ENCODE results near the gene ADNP2.

Gene ADNP2

DNA sequence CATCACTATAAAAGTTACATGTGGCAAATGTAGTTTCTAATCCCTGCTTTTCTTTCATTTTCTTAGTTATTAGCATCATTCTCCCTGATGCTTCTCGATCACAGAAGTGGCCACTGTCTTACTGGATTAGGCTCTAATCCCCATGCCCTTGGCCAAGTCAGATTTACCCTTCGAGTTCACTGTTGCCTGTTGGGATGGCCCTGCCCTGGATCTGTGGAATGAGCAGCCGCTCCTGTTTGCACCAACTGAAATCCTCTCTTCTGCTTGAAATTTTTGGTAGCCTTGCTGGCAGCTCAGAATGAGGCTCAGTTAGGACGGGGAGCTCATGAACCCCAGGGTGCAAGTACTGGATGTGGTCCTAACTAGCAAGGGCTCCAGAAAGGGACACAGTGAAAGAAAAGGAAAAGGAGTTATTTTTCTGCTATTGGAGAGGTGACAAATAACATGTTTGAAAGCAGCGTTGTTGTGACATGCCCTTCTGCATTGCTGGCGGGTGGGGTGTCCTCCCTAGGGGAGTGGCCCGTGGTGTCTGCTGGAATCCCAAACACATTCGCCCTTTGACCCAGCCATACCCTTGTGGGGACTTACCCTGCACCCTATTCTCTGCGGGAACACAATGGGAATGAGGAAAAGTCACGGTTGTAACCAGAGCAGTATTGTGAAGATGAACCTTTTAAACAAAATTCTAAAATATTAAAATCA lies 40.3 kb upstream of the ADNP2 start:
- no peak for ATAC-seq
- TF ChIP-seq CSDC2 (CRISPR knock-in tag; IDR thresholded peaks at IDR 0.05) (no peak), CSRNP3 (CRISPR knock-in tag; IDR thresholded peaks at IDR 0.05) (no peak), OSR1 (CRISPR knock-in tag; IDR thresholded peaks at IDR 0.05) (no peak), RARB (CRISPR knock-in tag; IDR thresholded peaks at IDR 0.05) (no peak), ZNF565 (CRISPR knock-in tag; conservative IDR thresholded peaks at IDR 0.05; ENCODE audit: low read depth) (no peak), TOX (CRISPR knock-in tag; IDR thresholded peaks at IDR 0.05; ENCODE audit: borderline replicate concordance) (no peak), BACH2 (CRISPR knock-in tag; IDR thresholded peaks at IDR 0.05; ENCODE audit: borderline replicate concordance) (no peak), ESRRG (CRISPR knock-in tag; IDR thresholded peaks at IDR 0.05) (no peak), ZC3H10 (CRISPR knock-in tag; IDR thresholded peaks at IDR 0.05) (no peak), PPARA (CRISPR knock-in tag; IDR thresholded peaks at IDR 0.05; ENCODE audit: borderline replicate concordance) (no peak), ZFP3 (CRISPR knock-in tag; IDR thresholded peaks at IDR 0.05) (no peak), SNAI2 (CRISPR knock-in tag; IDR thresholded peaks at IDR 0.05) (no peak), ZNF8 (CRISPR knock-in tag; IDR thresholded peaks at IDR 0.05) (no peak), ZNF70 (CRISPR knock-in tag; IDR thresholded peaks at IDR 0.05) (no peak), ARNTL (CRISPR knock-in tag; IDR thresholded peaks at IDR 0.05; ENCODE audit: borderline replicate concordance, low read depth) (no peak), ISL1 (CRISPR knock-in tag; IDR thresholded peaks at IDR 0.05) (no peak), CREB5 (CRISPR knock-in tag; IDR thresholded peaks at IDR 0.05; ENCODE audit: low read depth) (no peak)
- TF ChIP-seq, protein P1, sequence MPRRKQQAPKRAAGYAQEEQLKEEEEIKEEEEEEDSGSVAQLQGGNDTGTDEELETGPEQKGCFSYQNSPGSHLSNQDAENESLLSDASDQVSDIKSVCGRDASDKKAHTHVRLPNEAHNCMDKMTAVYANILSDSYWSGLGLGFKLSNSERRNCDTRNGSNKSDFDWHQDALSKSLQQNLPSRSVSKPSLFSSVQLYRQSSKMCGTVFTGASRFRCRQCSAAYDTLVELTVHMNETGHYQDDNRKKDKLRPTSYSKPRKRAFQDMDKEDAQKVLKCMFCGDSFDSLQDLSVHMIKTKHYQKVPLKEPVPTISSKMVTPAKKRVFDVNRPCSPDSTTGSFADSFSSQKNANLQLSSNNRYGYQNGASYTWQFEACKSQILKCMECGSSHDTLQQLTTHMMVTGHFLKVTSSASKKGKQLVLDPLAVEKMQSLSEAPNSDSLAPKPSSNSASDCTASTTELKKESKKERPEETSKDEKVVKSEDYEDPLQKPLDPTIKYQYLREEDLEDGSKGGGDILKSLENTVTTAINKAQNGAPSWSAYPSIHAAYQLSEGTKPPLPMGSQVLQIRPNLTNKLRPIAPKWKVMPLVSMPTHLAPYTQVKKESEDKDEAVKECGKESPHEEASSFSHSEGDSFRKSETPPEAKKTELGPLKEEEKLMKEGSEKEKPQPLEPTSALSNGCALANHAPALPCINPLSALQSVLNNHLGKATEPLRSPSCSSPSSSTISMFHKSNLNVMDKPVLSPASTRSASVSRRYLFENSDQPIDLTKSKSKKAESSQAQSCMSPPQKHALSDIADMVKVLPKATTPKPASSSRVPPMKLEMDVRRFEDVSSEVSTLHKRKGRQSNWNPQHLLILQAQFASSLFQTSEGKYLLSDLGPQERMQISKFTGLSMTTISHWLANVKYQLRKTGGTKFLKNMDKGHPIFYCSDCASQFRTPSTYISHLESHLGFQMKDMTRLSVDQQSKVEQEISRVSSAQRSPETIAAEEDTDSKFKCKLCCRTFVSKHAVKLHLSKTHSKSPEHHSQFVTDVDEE (CRISPR knock-in tag; IDR thresholded peaks at IDR 0.05): no peak

GRCh38 chr18:80070825-80071224 lies 38.2 kb upstream of the ADNP2 start:
- ATAC-seq: no peak
- TF ChIP-seq GLIS3 (CRISPR knock-in tag; IDR thresholded peaks at IDR 0.05) (no peak), ZFP30 (CRISPR knock-in tag; IDR thresholded peaks at IDR 0.05) (no peak), BACH2 (CRISPR knock-in tag; IDR thresholded peaks at IDR 0.05; ENCODE audit: borderline replicate concordance) (no peak), TCF4 (CRISPR knock-in tag; IDR thresholded peaks at IDR 0.05; ENCODE audit: borderline replicate concordance) (no peak), TOX (CRISPR knock-in tag; IDR thresholded peaks at IDR 0.05; ENCODE audit: borderline replicate concordance) (no peak), ZFP3 (CRISPR knock-in tag; IDR thresholded peaks at IDR 0.05) (no peak), OSR1 (CRISPR knock-in tag; IDR thresholded peaks at IDR 0.05) (no peak), ZNF565 (CRISPR knock-in tag; conservative IDR thresholded peaks at IDR 0.05; ENCODE audit: low read depth) (no peak), PPARA (CRISPR knock-in tag; IDR thresholded peaks at IDR 0.05; ENCODE audit: borderline replicate concordance) (no peak)

GRCh38 chr18:80074183-80074582 lies 34.9 kb upstream of the ADNP2 start:
- no peak for TF ChIP-seq TCF4 (CRISPR knock-in tag; IDR thresholded peaks at IDR 0.05; ENCODE audit: borderline replicate concordance)
- no peak for TF ChIP-seq ESRRG (CRISPR knock-in tag; IDR thresholded peaks at IDR 0.05)
- no peak for TF ChIP-seq PPARA (CRISPR knock-in tag; IDR thresholded peaks at IDR 0.05; ENCODE audit: borderline replicate concordance)
- TF ChIP-seq SNAI2 (CRISPR knock-in tag; IDR thresholded peaks at IDR 0.05): no peak
- TF ChIP-seq ZNF8 (CRISPR knock-in tag; IDR thresholded peaks at IDR 0.05): no peak
- no peak for TF ChIP-seq ARNTL (CRISPR knock-in tag; IDR thresholded peaks at IDR 0.05; ENCODE audit: borderline replicate concordance, low read depth)
- TF ChIP-seq OSR1 (CRISPR knock-in tag; IDR thresholded peaks at IDR 0.05): no peak
- TF ChIP-seq, protein P1 (CRISPR knock-in tag; IDR thresholded peaks at IDR 0.05): no peak
- TF ChIP-seq ZC3H10 (CRISPR knock-in tag; IDR thresholded peaks at IDR 0.05): no peak
- TF ChIP-seq CSDC2 (CRISPR knock-in tag; IDR thresholded peaks at IDR 0.05): no peak
- TF ChIP-seq RARB (CRISPR knock-in tag; IDR thresholded peaks at IDR 0.05): no peak
- no peak for TF ChIP-seq ISL1 (CRISPR knock-in tag; IDR thresholded peaks at IDR 0.05)
- TF ChIP-seq GLIS3 (CRISPR knock-in tag; IDR thresholded peaks at IDR 0.05): no peak
- TF ChIP-seq TOX (CRISPR knock-in tag; IDR thresholded peaks at IDR 0.05; ENCODE audit: borderline replicate concordance): no peak
- no peak for TF ChIP-seq ZNF565 (CRISPR knock-in tag; conservative IDR thresholded peaks at IDR 0.05; ENCODE audit: low read depth)
- TF ChIP-seq ZNF70 (CRISPR knock-in tag; IDR thresholded peaks at IDR 0.05): no peak
- TF ChIP-seq ZFP3 (CRISPR knock-in tag; IDR thresholded peaks at IDR 0.05): no peak
- TF ChIP-seq ZFP30 (CRISPR knock-in tag; IDR thresholded peaks at IDR 0.05): no peak
- ATAC-seq: no peak
